Measurements from ENCODE around the gene CGB8. TPM values are rescaled to one million over a fixed set of nuclear protein-coding genes. Genes with fewer than 3 reads are reported as not detected.

CGB8 gene
- total and polyA plus RNA-seq, 2 of the 4 experiments (the other 2 are of a cell fraction): 0.48 TPM; not detected in 1

DNA sequence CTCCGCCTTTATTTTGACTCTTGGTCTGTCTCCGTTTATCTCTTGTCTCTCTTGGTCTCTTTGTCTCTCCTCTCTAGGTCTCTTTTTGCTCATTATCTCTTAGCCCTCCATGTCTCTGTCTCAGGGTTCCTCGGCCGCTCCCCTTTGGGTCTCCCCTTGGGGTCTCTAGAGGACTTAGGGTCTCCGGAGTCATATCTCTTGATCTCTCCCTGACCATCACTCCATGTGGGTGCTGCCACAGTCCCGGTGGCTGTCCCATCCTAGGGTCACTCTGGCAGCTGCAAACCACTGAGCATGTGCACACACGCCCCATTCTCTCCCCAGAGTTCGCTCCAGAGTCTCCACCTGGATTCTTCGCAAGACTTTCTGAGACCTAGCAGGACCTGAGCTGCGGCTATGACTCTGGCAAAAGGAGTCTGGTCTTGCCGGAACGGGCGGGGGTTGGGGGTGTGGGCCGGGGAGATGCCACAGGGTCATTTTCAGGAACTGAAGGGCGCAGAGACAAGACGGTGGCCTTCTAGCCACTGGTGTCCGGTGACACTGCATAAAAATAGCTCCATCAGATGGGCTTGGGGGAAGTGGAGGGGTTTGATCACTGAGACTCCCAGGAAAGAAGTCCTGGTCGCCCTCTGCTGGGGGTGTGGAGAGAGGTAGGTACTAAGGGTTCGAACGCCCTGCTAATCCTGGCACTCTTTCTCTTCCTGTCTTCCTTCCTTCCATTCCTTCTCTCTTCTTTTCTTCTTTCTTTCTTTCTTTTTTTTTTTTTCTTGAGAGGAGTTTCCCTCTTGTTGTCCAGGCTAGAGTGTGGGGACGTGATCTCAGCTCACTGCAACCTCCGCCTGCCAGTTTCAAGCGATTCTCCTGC lies 24.8 kb upstream of the CGB8 start (continued):
- TF ChIP-seq, protein P1, sequence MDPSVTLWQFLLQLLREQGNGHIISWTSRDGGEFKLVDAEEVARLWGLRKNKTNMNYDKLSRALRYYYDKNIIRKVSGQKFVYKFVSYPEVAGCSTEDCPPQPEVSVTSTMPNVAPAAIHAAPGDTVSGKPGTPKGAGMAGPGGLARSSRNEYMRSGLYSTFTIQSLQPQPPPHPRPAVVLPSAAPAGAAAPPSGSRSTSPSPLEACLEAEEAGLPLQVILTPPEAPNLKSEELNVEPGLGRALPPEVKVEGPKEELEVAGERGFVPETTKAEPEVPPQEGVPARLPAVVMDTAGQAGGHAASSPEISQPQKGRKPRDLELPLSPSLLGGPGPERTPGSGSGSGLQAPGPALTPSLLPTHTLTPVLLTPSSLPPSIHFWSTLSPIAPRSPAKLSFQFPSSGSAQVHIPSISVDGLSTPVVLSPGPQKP (IDR thresholded peaks at IDR 0.05; ENCODE audit: borderline replicate concordance, low read depth, low read length): no peak

DNA sequence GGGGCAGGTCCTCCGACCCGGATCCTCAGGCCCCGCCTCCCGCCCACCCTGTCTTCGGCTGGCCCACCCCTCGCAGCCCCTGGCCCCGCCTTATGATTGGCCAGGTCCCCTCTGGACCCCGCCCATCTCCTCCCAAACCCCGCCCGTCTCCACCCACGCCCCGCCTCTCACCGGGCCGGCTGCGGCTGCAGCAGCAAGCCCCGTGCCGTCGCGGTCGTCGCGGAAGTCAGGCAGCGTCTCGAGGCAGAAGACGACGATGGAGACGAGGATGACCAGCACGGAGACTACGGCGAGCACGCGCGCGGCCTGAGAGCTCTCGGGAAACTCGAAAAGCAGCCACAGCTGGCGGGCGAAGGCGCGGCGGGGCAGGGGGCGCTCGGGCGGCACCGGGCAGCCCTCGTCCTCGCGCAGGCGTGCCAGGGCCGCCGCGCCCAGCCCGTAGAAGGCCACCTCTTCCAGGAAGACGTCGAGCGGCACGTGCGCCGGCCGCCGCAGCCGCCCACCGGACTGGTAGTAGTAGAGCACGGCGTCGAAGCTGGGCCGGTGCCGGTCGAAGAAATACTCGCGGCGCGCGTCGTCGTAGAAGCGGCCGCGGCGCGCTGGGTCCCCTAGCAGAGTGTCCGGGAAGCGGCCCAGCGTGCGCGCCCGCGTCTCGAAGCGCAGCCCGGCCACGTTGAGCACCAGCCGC lies 23.1 kb upstream of the CGB8 start:
- no peak overlapping the region for H3K4me2 ChIP-seq (ENCODE audit: low read depth, low read length)
- H2BK120ac ChIP-seq (ENCODE audit: low read depth, low read length): no peak overlapping the region
- H3K79me1 ChIP-seq (ENCODE audit: low read depth in 1 of 2, low read length in 2 of 2): no peaks in the 10 kb centered on the region
- ChIA-PET CTCF (no interaction called here), POLR2A (ENCODE audit: unreplicated experiment) (no interaction called here)
- H3K9ac ChIP-seq (ENCODE audit: low read depth, low read length): no peak overlapping the region
- H3K4ac ChIP-seq (ENCODE audit: low read depth, low read length): no peak overlapping the region
- H2AK5ac ChIP-seq (ENCODE audit: low read depth, low read length): no peak overlapping the region
- H3K9me3 ChIP-seq (ENCODE audit: control insufficient read depth, insufficient read depth, low read length): peaks cover 18% of the 10 kb centered on the region
- intact Hi-C loops (cut with micrococcal nuclease): loop anchor here (5.0 kb wide), 1 partner anchor 80 kb away; the partner anchor contains the start of genes GYS1 and RUVBL2
- no peak overlapping the region for H4K8ac ChIP-seq (ENCODE audit: low read depth in 2 of 2, low read length in 2 of 2)
- ATAC-seq (ENCODE audit: low read depth) (peak; percentile 50), DNase-seq (no peak)
- H4K91ac ChIP-seq (ENCODE audit: insufficient read depth, low read depth, low read length): no peak overlapping the region
- no peak overlapping the region for H3K56ac ChIP-seq (ENCODE audit: extremely low read depth, insufficient read depth, low read length)
- in situ Hi-C loops (cut with MboI; ENCODE audit: low sequenced_read_pairs): no loop called here
- no peak overlapping the region for H4K5ac ChIP-seq (ENCODE audit: low read depth, low read length)
- 6% methylated on average over 55 of the region's 93 CpGs; no CpG with 5 or more reads in 1 of the 2 experiments for WGBS, 2 experiments (ENCODE audit: extremely low coverage in 2 of 2, insufficient read length in 1 of 2)
- no peaks in the 10 kb centered on the region for H3K9me1 ChIP-seq (ENCODE audit: insufficient read depth, low read length)
- no TSS peak for BruUV-seq (replicated peaks)
- no peaks in the 10 kb centered on the region for H3K4me1 ChIP-seq (ENCODE audit: control insufficient read depth, insufficient read depth, low read length)
- H3K36me3 ChIP-seq (ENCODE audit: control insufficient read depth, insufficient read depth, low read length): no peaks in the 10 kb centered on the region
- TF ChIP-seq BHLHE40 (IDR thresholded peaks at IDR 0.05; ENCODE audit: low read depth, low read length) (no peak), SMC3 (IDR thresholded peaks at IDR 0.05; ENCODE audit: low read depth, low read length) (no peak), CEBPB (IDR thresholded peaks at IDR 0.05; ENCODE audit: low read depth, low read length) (no peak), FOS (IDR thresholded peaks at IDR 0.05; ENCODE audit: low read depth, low read length) (no peak), MAZ (IDR thresholded peaks at IDR 0.05; ENCODE audit: borderline replicate concordance, low read depth, low read length) (no peak)
- no peak overlapping the region for H2BK20ac ChIP-seq (ENCODE audit: low read depth, low read length)
- no peak overlapping the region for H3K23ac ChIP-seq (ENCODE audit: low read depth, low read length)
- H3K27ac ChIP-seq (ENCODE audit: insufficient read depth, low read length): no peak overlapping the region
- H3K18ac ChIP-seq (ENCODE audit: low read depth, low read length): no peak overlapping the region
- no peak overlapping the region for H2BK5ac ChIP-seq (ENCODE audit: low read depth, low read length, poor library complexity, severe bottlenecking)
- dilution Hi-C loops (cut with HindIII; ENCODE audit: low sequenced_read_pairs, unreplicated experiment): no loop called here
- peaks cover 42% of the 10 kb centered on the region for H3K27me3 ChIP-seq (ENCODE audit: control insufficient read depth, insufficient read depth, low read length)
- H3K4me3 ChIP-seq (ENCODE audit: insufficient read depth, low read depth, low read length): no peak overlapping the region
- H3K14ac ChIP-seq (replicated peaks; ENCODE audit: low read depth, low read length): no peak overlapping the region
- H2AK9ac ChIP-seq (replicated peaks; ENCODE audit: low read depth, low read length, poor library complexity): no peak overlapping the region
- no peaks in the 10 kb centered on the region for H4K20me1 ChIP-seq (ENCODE audit: insufficient read depth, low read length)
- no peak overlapping the region for H2BK15ac ChIP-seq (ENCODE audit: low read depth, low read length)
- peak overlapping the region; percentile 75 for H2AFZ ChIP-seq (replicated peaks; ENCODE audit: low read length, poor library complexity)

Measured in IMR-90 (cell line).